ENCODE data around the gene SNX13. TPM values are rescaled to one million over a fixed set of nuclear protein-coding genes. Genes with fewer than 3 reads are reported as not detected.
A peak's percentile ranks its signal among the peaks of the same experiment; 100 is the strongest.

SNX13 gene
- total and polyA plus RNA-seq, 9 of the 15 experiments (the other 6 are each of a cell fraction or from before 2014, with no cell fraction given), result 5.6 to 33.2 (median 25.4) TPM

GRCh38 chr7:17939606-17940301 is 540 bp downstream of the SNX13 start (continued):
- TF ChIP-seq RREB1 (CRISPR knock-in tag; IDR thresholded peaks at IDR 0.05) (0 out of 2 replicates have a peak, but pooled peaks have one; percentile 55), ELF4 (CRISPR knock-in tag; IDR thresholded peaks at IDR 0.05) (no peak), CBX3 (IDR thresholded peaks at IDR 0.05; ENCODE audit: borderline replicate concordance in 1 of 2, low read length in 2 of 2) (0 out of 3 replicates have a peak, but pooled peaks of 1 of the 2 experiments have one; percentile 19), ETS2 (tag; IDR thresholded peaks at IDR 0.05; ENCODE audit: borderline replicate concordance, poor library complexity, severe bottlenecking) (no peak), CREB1 (IDR thresholded peaks at IDR 0.05) (peak; percentile 29; the same call in 1 of the 2 replicates), CREB1 (CRISPR knock-in tag; IDR thresholded peaks at IDR 0.05) (no peak; the same call in 1 of the 2 replicates), KHSRP (IDR thresholded peaks at IDR 0.05) (no peak), USF2 (CRISPR knock-in tag; IDR thresholded peaks at IDR 0.05) (no peak), SOX6 (IDR thresholded peaks at IDR 0.05) (no peak), OTX1 (CRISPR knock-in tag; IDR thresholded peaks at IDR 0.05) (no peak), PHTF2 (CRISPR knock-in tag; IDR thresholded peaks at IDR 0.05) (no peak), SMAD2 (IDR thresholded peaks at IDR 0.05; ENCODE audit: low read depth, low read length) (no peak), ZNF561 (CRISPR knock-in tag; conservative IDR thresholded peaks at IDR 0.05) (no peak), STAT6 (CRISPR knock-in tag; IDR thresholded peaks at IDR 0.05) (no peak), POLR2G (IDR thresholded peaks at IDR 0.05; ENCODE audit: low read depth, low read length) (no peak), GATAD2B (IDR thresholded peaks at IDR 0.05; ENCODE audit: borderline replicate concordance) (no peak), CBX5 (IDR thresholded peaks at IDR 0.05; ENCODE audit: borderline replicate concordance, low read depth) (no peak), EHMT2 (IDR thresholded peaks at IDR 0.05) (no peak), PCBP2 (IDR thresholded peaks at IDR 0.05; ENCODE audit: low read depth, low read length, poor library complexity, severe bottlenecking) (no peak), STAT5B (CRISPR knock-in tag; IDR thresholded peaks at IDR 0.05) (no peak)

Measured in K562 (cell line).